Upper lobe of right lung (tissue), 1 donor: Measurements from ENCODE around the gene SLC39A9. TPM values are rescaled to one million over a fixed set of nuclear protein-coding genes. Genes with fewer than 3 reads are reported as not detected.

Experiments used
- ATAC-seq: fragments of 200-7000 bp; cut with Tn5 transposase; one replicate; pipeline ENCODE4 v1.9.1; 2020; ENCODE audit warnings: mild to moderate bottlenecking, moderate library complexity
- DNase-seq: peaks from one replicate; pipeline ENCODE4 v3.0.0-alpha.2; 2020
- H3K27ac ChIP-seq: fragments of 200-600 bp; one replicate; pipeline ENCODE4 v1.8.0; 2022
- H3K27me3 ChIP-seq: fragments of 200-600 bp; one replicate; pipeline ENCODE4 v1.8.0; 2022; ENCODE audit warnings: mild to moderate bottlenecking
- H3K36me3 ChIP-seq: fragments of 200-600 bp; one replicate; pipeline ENCODE4 v1.8.0; 2022
- H3K4me1 ChIP-seq: fragments of 200-600 bp; one replicate; pipeline ENCODE4 v1.8.0; 2022
- H3K4me3 ChIP-seq: fragments of 200-600 bp; one replicate; pipeline ENCODE4 v1.8.0; 2022; ENCODE audit warnings: mild to moderate bottlenecking
- H3K9me3 ChIP-seq: fragments of 200-600 bp; one replicate; pipeline ENCODE4 v1.8.0; 2022
- CTCF ChIP-seq: fragments of 200-600 bp; IDR thresholded peaks from one replicate; pipeline ENCODE4 v1.8.0; 2022; ENCODE audit warnings: antibody characterized with exemption
- intact Hi-C: fragments of 100-400 bp; cut with DNase I; formaldehyde crosslinking; loops from one replicate; pipeline ENCODE4 v1.11.0; 2022
- total RNA-seq: library from RNA; stranded (reverse); fragmentation: NEBNext Ultra II Directional; extraction: Animal tissue kit (Norgen Biotek cat#: 25700); gene quantifications from one replicate; pipeline ENCODE4 v1.2.1, GENCODE V29; 2021
- donor health status: DM: no; HTN: yes; CAD: no; lungs with severe emphysema.

SLC39A9 gene
- total RNA-seq, 1 donor from 2014 or later: 55.6 TPM

GRCh38 chr14:69428289-69428998, 30.0 kb downstream of the SLC39A9 start:
- no peaks in the 10 kb centered on the region for H3K9me3 ChIP-seq
- H3K4me1 ChIP-seq: no peaks in the 10 kb centered on the region
- H3K27ac ChIP-seq: no peak overlapping the region
- ATAC-seq (peak; percentile 86), DNase-seq (no peak)
- no peak for TF ChIP-seq CTCF
- H3K4me3 ChIP-seq: no peak overlapping the region
- H3K27me3 ChIP-seq: no peaks in the 10 kb centered on the region
- intact Hi-C loops: no loop called here
- peaks cover 32% of the 10 kb centered on the region for H3K36me3 ChIP-seq

GRCh38 chr14:69429643-69430042, 31.2 kb downstream of the SLC39A9 start:
- no peak overlapping the region for H3K4me3 ChIP-seq

GRCh38 chr14:69430306-69430939, 31.9 kb downstream of the SLC39A9 start:
- Histone ChIP-seq H3K4me3 (no peak overlapping the region), H3K36me3 (peaks cover 17% of the 10 kb centered on the region), H3K27ac (no peak overlapping the region), H3K9me3 (no peaks in the 10 kb centered on the region), H3K4me1 (no peaks in the 10 kb centered on the region), H3K27me3 (no peaks in the 10 kb centered on the region)
- TF ChIP-seq CTCF: no peak
- ATAC-seq (no peak), DNase-seq (no peak)
- intact Hi-C loops: no loop called here

More at GRCh38 chr14:69429643-69430042, 31.2 kb downstream of the SLC39A9 start:
- Histone ChIP-seq H3K27me3 (no peaks in the 10 kb centered on the region), H3K36me3 (peaks cover 24% of the 10 kb centered on the region), H3K27ac (no peak overlapping the region), H3K4me1 (no peaks in the 10 kb centered on the region), H3K9me3 (no peaks in the 10 kb centered on the region)
- intact Hi-C loops: no loop called here
- ATAC-seq (no peak), DNase-seq (no peak)
- no peak for TF ChIP-seq CTCF

GRCh38 chr14:69432364-69432763, 33.9 kb downstream of the SLC39A9 start:
- no peak for ATAC-seq
- H3K27me3 ChIP-seq: no peaks in the 10 kb centered on the region
- intact Hi-C loops: no loop called here
- no peak overlapping the region for H3K4me3 ChIP-seq
- no peak overlapping the region for H3K27ac ChIP-seq
- no peaks in the 10 kb centered on the region for H3K9me3 ChIP-seq
- no peaks in the 10 kb centered on the region for H3K4me1 ChIP-seq
- H3K36me3 ChIP-seq: no peaks in the 10 kb centered on the region
- no peak for TF ChIP-seq CTCF
- DNase-seq: no peak

GRCh38 chr14:69439521-69440270, 41.2 kb downstream of the SLC39A9 start:
- DNase-seq (no peak), ATAC-seq (no peak)
- H3K27ac ChIP-seq: no peak overlapping the region
- no peak overlapping the region for H3K4me3 ChIP-seq
- no peaks in the 10 kb centered on the region for H3K9me3 ChIP-seq
- no peaks in the 10 kb centered on the region for H3K27me3 ChIP-seq
- H3K4me1 ChIP-seq: no peaks in the 10 kb centered on the region
- intact Hi-C loops: no loop called here
- H3K36me3 ChIP-seq: peaks cover 29% of the 10 kb centered on the region
- TF ChIP-seq CTCF: no peak
